Gastrocnemius medialis (tissue), 4 donors: ENCODE data around the gene ABR.

ENCODE experiments used
- POLR2A ChIP-seq, 2 donors: fragments of 450-650 bp; IDR thresholded peaks; one replicate each; pipeline ENCODE4 v1.6.1; 2017; ENCODE audit warnings: antibody characterized with exemption in 2 of 2, mild to moderate bottlenecking in 2 of 2, moderate library complexity in 2 of 2
- TF ChIP-seq, protein P1 (sequence below), 5 experiments: fragments of 450-650 bp in 3 of 5; fragments of 200-600 bp in 2 of 5; sonication (generic) in 2 of 5; IDR thresholded peaks in 4 of 5; conservative IDR thresholded peaks in 1 of 5; 1 replicate in 4 of 5; 2 replicates in 1 of 5; pipeline ENCODE4 v1.5.1; 2016 to 2019; ENCODE audit warnings: antibody characterized with exemption in 5 of 5, mild to moderate bottlenecking in 3 of 5, moderate library complexity in 3 of 5

DNA sequence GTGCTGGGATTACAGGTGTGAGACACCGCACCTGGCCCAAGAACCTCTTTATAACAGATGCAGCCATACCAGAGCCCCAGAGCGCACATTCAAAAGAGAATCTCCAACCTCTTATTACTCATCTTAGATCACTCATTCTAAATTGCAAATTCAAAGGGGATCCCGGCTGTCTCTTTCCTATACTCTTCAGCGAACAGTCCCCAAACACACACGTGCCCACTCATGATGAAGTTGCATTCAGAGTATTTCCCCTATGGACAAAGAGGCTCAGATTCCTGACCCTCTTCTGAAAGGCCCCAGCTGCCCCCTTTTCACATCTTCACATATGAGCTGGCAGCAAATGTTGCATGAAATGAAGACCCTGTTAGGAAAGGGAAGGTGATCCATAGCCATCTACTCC, 22.5 kb upstream of the ABR start:
- TF ChIP-seq, protein P1, sequence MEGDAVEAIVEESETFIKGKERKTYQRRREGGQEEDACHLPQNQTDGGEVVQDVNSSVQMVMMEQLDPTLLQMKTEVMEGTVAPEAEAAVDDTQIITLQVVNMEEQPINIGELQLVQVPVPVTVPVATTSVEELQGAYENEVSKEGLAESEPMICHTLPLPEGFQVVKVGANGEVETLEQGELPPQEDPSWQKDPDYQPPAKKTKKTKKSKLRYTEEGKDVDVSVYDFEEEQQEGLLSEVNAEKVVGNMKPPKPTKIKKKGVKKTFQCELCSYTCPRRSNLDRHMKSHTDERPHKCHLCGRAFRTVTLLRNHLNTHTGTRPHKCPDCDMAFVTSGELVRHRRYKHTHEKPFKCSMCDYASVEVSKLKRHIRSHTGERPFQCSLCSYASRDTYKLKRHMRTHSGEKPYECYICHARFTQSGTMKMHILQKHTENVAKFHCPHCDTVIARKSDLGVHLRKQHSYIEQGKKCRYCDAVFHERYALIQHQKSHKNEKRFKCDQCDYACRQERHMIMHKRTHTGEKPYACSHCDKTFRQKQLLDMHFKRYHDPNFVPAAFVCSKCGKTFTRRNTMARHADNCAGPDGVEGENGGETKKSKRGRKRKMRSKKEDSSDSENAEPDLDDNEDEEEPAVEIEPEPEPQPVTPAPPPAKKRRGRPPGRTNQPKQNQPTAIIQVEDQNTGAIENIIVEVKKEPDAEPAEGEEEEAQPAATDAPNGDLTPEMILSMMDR (IDR thresholded peaks at IDR 0.05 in 4 of 5, conservative IDR thresholded peaks at IDR 0.05 in 1 of 5), result no peak
- TF ChIP-seq POLR2A (IDR thresholded peaks at IDR 0.05), result no peak
